ENCODE results near the gene CPT1A.
"Not testable (repeated sequence)": the region's sequence is repeated elsewhere in the genome, so short reads cannot be mapped to it uniquely, and the experiment has no call there.

Gene CPT1A

GRCh38 chr11:68841718-68842426, at the start of gene CPT1A:
Gene CPT1A, minus strand, starts transcription at chr11:68841916. Its CDS starts 26,442 bp downstream, at chr11:68815474.
- peak; percentile 67 for DNase-seq

- DNase-seq, result no peak
Measured at GRCh38 chr11:68890490-68891231, 48.9 kb upstream of the CPT1A start.

GRCh38 chr11:68889948-68890446, 48.3 kb upstream of the CPT1A start:
- peak; percentile 19 for DNase-seq

- DNase-seq, result not testable (repeated sequence)
Measured at GRCh38 chr11:68884827-68885226, 43.1 kb upstream of the CPT1A start.

GRCh38 chr11:68882391-68882790, 40.7 kb upstream of the CPT1A start:
- DNase-seq, result no peak

- no peak for DNase-seq
Measured at GRCh38 chr11:68881320-68881719, 39.6 kb upstream of the CPT1A start.

GRCh38 chr11:68880851-68881250, 39.1 kb upstream of the CPT1A start:
- DNase-seq, result no peak

- DNase-seq, result no peak
Measured at GRCh38 chr11:68878022-68878421, 36.3 kb upstream of the CPT1A start.

- no peak for DNase-seq
Measured at GRCh38 chr11:68872216-68873003, 30.7 kb upstream of the CPT1A start.

GRCh38 chr11:68870470-68870869, 28.8 kb upstream of the CPT1A start:
- DNase-seq, result peak; percentile 6

- peak; percentile 4 for DNase-seq
Measured at GRCh38 chr11:68868221-68868835, 26.6 kb upstream of the CPT1A start.

GRCh38 chr11:68867066-68867465, 25.4 kb upstream of the CPT1A start:
- DNase-seq, result peak; percentile 25

- no peak for DNase-seq
Measured at GRCh38 chr11:68865241-68865640, 23.5 kb upstream of the CPT1A start.

- no peak for DNase-seq
Measured at GRCh38 chr11:68863553-68864265, 22.0 kb upstream of the CPT1A start.

- DNase-seq, result no peak
Measured at GRCh38 chr11:68862421-68862820, 20.7 kb upstream of the CPT1A start.

GRCh38 chr11:68859123-68859522, 17.4 kb upstream of the CPT1A start:
- DNase-seq, result no peak

GRCh38 chr11:68857037-68857586, 15.4 kb upstream of the CPT1A start:
- DNase-seq, result peak; percentile 99

GRCh38 chr11:68856425-68857030, 14.8 kb upstream of the CPT1A start:
- not testable (repeated sequence) for DNase-seq

GRCh38 chr11:68855205-68855981, 13.7 kb upstream of the CPT1A start:
- DNase-seq, result peak; percentile 40

GRCh38 chr11:68854273-68854958, 12.7 kb upstream of the CPT1A start:
- no peak for DNase-seq

Measured in NCI-H526 treated with DMSO at 0.1 percent for 48 hours (cell line).